Activated CD4-positive, alpha-beta T cell treated with anti-CD3 and anti-CD28 coated beads, Interleukin-10, Interleukin-2, amounts not matched to agents 100 ng/mL and 50 ng/mL, durations not matched to agents 16 hours and 8 hours (primary cell): ENCODE data around the gene SCN8A.
"Not testable (repeated sequence)": the region's sequence is repeated elsewhere in the genome, so short reads cannot be mapped to it uniquely, and the experiment has no call there.

Experiments used
- DNase-seq: peaks from one replicate; pipeline ENCODE4 v3.0.0-alpha.2; 2020

SCN8A gene

DNA sequence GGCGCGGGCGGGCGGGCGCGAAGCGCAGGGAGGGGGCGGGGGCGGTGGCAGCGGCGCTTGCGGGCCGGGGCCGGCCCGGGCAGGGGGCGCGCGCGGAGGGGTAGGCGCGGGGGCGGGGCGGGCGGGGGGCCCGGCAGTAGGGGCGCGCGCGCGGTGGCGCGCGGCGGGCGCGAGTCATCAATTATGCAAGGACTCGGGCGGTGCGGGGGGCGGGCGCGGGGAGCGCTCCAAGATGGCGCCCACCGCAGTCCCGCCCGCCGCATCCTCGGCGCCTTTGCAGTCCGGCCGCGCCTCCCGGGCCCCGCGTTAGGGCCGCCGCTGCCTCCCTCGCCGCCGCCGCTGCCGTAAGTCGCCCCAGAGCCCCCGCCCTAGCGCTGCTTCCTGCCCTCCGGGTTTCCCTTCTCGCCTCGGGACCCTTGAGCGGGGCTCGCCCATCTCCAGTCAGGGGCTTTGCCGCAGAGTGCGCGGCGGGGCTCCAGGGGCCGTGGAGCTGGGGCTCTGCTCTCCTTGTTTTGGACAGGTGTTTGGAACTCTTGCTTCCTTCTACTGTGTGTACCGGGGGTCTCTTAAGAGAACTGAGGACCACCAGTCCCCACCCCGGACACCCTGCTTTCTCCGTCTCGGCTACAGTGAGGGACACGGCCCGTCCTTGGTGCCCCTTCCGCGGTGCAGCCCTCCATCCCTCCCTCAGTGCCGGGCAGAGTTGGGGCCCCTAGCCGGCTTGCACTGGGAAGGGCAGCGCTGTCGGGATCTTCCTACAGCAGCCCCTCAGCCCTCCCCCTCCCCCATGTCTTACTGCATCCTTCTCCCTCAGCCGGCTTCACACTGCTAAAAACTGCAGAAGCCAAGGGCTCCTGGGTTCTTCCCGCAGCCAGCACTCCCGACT is at the start of gene SCN8A:
TSS of gene SCN8A (plus strand) at position 218 of the 886 bp plus-strand sequence. CDS start 71,585 bp downstream, outside the sequence.
- peak; percentile 42 for DNase-seq

- no peak for DNase-seq
Measured at GRCh38 chr12:51546097-51546496, 44.9 kb upstream of the SCN8A start.

DNA sequence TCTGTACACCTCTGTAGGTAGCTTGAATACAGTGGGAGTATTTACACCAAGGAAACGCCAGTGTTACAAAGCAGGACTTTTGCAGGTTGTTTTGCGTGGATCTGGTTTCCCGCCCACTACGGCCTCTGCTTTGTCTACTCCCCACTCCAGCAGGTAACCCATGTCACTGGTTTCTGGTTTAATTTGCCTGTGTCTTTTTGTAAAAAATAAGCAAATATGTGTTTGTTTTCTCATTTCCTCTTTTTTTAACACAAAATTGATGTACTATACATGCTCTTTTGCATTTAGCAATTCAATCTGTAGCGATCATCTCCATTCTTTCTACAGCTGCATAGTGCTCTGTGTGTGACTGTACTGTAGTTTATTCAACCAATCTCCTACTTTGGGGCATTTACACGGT is 43.4 kb upstream of the SCN8A start:
- no peak for DNase-seq

DNA sequence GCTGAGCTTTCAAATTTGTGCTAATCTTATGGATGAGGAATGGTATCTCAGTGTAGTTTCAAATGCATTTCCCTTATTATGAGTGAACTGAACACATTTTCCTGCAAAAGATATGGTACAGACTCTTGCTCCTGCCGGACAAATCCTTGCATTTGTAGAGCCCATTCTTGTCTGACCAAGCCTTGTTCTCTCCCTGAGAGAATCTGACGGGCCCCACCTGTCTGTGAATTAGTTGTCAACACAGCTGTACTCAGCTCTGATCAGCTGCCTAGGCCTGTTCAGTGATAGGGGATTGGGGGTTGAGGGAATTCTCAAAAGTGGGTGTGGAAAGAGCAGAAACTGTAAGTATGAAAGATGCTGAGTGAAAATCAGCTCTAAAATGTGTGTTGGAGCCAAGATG is 42.8 kb upstream of the SCN8A start:
- no peak for DNase-seq

DNA sequence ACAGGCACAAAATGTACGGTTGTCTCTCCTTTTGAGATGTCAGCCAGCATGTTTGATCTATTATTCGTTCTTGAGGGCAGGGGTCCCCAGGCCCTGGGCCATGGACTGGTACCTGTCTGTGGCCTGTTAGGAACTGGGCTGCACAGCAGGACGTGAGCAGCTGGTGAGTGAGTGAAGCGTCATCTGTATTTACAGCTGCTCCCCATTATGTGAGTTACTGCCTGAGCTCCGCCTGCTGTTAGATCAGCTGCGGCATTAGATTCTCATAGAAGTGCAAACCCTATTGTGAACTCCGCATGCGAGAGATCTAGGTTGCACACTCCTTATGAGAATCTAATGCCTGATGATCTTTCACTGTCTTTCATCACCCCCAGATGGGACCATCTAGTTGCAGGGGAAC is 41.4 kb upstream of the SCN8A start:
- DNase-seq = no peak

- DNase-seq = not testable (repeated sequence)
Measured at GRCh38 chr12:51568271-51569032, 22.6 kb upstream of the SCN8A start.

- no peak for DNase-seq
Measured at GRCh38 chr12:51579321-51579850, 11.6 kb upstream of the SCN8A start.

DNA sequence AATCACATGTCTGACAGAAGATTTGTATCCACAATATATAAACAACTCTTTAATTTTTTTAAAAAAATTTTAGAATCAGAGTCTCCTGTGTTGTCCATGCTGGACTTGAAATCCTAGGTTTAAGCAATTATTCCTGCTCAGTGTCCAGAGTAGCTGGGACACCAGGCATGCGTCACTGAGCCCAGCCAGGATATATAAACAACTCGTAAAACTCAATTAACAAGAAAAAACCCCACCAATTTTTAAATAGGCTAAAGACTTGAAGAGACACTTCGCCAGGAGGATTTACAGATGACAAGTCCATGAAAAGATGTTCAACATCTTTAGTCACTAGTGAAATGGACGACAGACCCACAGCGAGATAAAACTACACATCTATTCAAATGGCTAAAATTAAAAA is 2.0 kb upstream of the SCN8A start:
- DNase-seq = no peak

DNA sequence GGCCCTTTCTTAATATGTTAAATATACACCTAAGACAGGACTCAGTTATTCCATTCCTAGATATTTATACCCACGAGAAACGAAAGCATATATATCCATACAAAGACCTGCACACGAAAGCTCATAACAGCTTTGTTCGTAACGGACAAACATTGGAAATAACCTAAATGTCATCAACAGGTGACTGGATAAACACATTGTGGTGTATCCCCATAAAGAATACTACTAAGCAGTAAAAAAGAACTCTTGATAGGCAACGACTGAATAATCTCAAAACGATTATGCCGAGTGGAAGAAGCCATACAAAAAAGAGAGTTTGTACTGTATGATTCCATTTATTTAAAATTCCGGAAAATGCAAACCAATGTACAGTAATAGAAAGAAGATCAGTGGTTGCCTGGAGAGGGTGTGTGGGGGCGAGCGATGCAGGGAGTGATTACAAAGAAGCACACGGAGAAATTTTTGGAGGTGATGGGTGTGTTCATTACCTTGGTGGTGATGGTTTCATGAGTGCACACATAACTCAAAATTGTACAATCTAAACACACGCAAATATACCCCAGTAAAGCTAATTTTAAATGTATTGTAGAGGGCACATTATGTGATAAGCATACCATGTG is 1.4 kb upstream of the SCN8A start:
- DNase-seq = no peak

DNA sequence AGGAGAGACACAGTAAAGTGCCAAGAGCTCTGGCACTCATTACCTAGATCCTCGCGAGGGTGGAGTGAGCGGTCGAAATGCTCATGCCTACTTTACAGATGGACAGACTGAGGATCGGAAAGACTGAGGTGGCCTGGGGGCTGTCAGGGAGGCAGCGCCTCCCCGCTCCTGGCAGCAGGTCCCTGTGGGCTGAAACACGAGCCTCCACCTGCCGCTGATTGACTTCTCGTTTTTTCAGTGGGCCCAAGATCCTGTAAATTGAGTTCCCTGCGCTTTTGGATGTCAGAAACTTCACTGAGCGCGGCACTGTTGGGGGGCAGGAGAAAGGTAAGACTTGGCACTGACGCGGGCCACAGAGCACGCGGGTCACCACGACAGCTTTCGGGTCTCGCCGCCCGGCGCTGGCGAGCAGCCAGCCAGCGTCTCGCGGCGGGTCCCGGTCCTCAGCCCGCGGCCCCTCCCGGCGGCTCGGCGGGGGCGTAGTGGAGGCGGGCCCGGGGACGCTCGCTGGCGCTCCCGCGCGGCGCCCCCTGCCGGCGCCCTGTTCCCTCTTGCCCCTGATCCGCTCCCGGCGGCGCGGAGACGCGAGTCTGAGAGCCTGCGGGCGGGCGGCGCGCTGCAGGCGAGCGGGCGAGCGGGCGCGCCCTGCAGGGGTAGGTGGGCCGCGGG is 552 bp upstream of the SCN8A start:
- peak; percentile 82 for DNase-seq

DNA sequence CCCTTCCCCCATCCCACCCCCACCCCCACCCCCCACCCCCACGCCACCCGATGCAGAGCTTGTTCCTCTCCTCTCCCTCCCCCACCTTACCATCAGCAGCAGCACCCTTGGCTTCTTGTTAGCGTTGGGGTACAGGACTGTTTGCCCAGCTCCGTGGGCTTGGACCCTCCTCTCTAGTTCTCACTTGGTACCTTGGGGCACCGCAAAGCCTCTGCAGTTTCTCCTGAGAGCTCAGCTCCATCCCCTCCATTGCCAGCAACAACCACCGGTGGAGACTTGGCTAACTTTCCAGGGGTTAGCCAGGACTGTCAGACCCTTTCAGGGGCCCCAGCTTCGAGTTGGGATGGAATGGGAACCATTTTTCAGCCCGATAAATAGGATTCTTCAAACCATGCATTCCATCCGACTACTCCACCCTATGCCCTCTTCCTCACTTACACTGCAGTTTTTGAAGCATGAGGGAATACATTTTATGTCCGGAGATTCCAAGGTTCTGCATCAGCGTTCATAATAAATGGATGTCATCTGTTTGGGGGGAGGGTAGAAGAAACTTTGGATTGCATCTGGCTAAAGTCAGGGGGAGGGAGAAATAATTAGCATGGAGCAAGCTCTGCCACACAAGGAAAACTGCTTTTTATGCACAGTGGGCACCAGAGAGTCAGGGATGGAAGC is 1.1 kb downstream of the SCN8A start:
- DNase-seq = no peak

- DNase-seq = no peak
Measured at GRCh38 chr12:51593021-51593420, 2.0 kb downstream of the SCN8A start.

- peak; percentile 22 for DNase-seq
Measured at GRCh38 chr12:51593539-51593938, 2.5 kb downstream of the SCN8A start.

GRCh38 chr12:51598156-51598555 is 7.1 kb downstream of the SCN8A start:
- DNase-seq = no peak

DNA sequence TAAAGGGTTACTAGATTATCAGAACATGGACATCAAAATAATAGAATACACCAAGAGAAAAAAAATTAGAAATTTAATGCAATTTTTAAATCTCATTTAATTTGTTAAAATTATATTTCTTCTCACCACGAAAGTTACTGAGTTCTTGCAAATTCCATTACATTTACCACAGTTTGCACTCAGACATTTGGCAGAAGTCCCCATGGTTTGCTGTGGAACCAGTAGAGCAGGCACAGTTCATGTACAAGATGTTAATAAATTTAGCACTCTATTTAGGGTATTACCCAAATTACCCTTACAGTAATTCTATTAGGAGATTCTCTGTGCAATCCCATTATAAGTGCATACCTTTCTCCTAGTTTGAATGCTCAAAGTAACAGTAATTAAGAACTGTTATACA is 9.7 kb downstream of the SCN8A start:
- DNase-seq = no peak

DNA sequence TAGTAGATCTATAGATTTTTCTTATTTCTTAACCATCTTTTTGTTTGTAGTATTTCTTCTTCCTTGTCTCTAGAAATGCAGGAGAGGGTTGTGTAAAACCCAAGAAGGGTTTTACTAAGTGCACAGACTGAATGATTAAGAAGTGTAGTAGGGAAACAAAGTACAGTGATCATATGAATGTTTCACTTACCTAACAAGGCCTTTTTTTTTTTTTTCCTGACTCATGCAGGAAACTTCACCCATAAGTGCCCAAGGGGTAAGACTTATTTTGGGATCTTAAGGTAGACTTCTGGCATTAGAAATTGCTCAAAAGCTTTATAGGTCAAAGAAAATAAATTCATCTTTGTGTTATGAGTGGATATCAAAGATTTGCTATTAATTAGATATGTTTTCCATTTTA is 10.2 kb downstream of the SCN8A start:
- no peak for DNase-seq

- DNase-seq = not testable (repeated sequence)
Measured at GRCh38 chr12:51605896-51606295, 14.9 kb downstream of the SCN8A start.

DNA sequence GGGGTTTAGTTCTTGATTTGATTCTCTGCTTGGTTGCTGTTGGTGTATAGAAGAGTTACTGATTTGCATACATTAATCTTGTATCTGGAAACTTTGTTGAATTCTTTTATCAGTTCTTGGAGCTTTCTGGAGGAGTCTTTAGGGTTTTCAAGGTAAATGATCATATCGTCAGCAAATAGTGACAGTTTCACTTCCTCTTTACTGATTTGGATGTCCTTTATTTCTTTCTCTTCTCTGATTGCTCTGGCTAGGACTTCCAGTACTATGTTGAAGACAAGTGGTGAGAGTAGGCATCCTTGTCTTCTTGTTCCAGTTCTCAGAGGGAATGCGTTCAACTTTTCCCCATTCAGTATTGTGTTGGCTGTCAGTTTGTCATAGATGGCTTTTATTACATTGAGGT is 16.2 kb downstream of the SCN8A start:
- not testable (repeated sequence) for DNase-seq

GRCh38 chr12:51620448-51620847 is 29.4 kb downstream of the SCN8A start:
- no peak for DNase-seq

DNA sequence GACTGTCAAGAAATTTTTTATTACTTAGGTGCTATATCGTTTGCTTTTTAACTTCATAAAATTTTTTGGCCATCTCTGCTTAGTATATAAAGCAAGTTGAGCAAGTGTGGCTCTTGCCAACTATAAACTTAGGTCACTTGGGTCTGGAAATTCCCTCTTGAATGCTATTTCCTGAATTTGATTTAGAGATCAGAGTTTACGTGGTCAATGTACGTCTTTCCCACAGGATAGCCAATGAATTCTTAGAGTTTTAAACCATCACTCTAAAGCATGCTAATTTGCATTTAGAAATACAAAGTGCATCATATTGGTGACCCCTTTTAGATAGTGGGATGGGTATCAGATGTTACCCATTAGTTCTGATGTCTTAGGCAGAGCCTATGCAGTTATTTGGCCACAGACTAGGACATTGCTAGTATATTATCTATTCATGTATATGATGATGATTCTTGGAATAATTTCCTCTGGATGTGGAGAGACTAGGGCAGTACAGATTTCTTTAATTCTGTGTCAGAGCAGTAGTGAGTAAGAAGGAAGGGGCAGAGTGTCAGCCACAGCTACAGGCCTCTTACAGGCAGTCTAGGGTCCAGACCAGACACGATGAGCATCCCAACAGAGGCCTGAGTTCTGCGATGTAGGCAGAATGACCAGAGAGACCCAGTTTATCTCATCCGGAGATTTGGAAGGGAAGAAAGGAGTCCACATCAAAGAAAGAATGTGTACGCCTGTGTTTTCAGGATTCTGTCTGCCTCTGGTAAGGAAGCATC is 30.3 kb downstream of the SCN8A start:
- no peak for DNase-seq

GRCh38 chr12:51622564-51622963 is 31.5 kb downstream of the SCN8A start:
- no peak for DNase-seq
